Type B pancreatic cell (in vitro differentiated cells): ENCODE data around the gene ZBTB46. TPM values are rescaled to one million over a fixed set of nuclear protein-coding genes. Genes with fewer than 3 reads are reported as not detected.

Experiments used
- DNase-seq: peaks from one replicate; pipeline ENCODE4 v3.0.0; 2021; ENCODE audit warnings: mixed read lengths; ENCODE audit not compliant: unreplicated experiment; ENCODE audit errors: extremely low spot score
- H3K27ac Mint-ChIP-seq: 2 replicates; pipeline ENCODE4 v1.8.0; 2021; ENCODE audit warnings: mild to moderate bottlenecking, mixed read lengths
- H3K27me3 Mint-ChIP-seq: 2 replicates; pipeline ENCODE4 v1.8.0; 2021; ENCODE audit warnings: mixed read lengths
- H3K36me3 Mint-ChIP-seq: 2 replicates; pipeline ENCODE4 v1.8.0; 2021; ENCODE audit warnings: mixed read lengths
- H3K4me1 Mint-ChIP-seq: one replicate; pipeline ENCODE4 v1.8.0; 2021; ENCODE audit warnings: mixed read lengths; ENCODE audit not compliant: unreplicated experiment
- H3K4me3 Mint-ChIP-seq: 2 replicates; pipeline ENCODE4 v1.8.0; 2021; ENCODE audit warnings: mild to moderate bottlenecking, mixed read lengths
- H3K9me3 Mint-ChIP-seq: 2 replicates; pipeline ENCODE4 v1.8.0; 2021; ENCODE audit warnings: mixed read lengths
- total RNA-seq: library from RNA; stranded (reverse); gene quantifications from 2 replicates; pipeline ENCODE4 v1.2.1, GENCODE V29; 2021; ENCODE audit warnings: low replicate concordance
- TF ChIP-seq, protein P1 (sequence below): fragments of 200-600 bp; sonication (generic); conservative IDR thresholded peaks from 2 replicates; pipeline ENCODE4 v1.5.0; 2021; ENCODE audit warnings: antibody characterized with exemption, mild to moderate bottlenecking

ZBTB46 gene
- total RNA-seq, 1 donor from 2014 or later, result 13.6 TPM

DNA sequence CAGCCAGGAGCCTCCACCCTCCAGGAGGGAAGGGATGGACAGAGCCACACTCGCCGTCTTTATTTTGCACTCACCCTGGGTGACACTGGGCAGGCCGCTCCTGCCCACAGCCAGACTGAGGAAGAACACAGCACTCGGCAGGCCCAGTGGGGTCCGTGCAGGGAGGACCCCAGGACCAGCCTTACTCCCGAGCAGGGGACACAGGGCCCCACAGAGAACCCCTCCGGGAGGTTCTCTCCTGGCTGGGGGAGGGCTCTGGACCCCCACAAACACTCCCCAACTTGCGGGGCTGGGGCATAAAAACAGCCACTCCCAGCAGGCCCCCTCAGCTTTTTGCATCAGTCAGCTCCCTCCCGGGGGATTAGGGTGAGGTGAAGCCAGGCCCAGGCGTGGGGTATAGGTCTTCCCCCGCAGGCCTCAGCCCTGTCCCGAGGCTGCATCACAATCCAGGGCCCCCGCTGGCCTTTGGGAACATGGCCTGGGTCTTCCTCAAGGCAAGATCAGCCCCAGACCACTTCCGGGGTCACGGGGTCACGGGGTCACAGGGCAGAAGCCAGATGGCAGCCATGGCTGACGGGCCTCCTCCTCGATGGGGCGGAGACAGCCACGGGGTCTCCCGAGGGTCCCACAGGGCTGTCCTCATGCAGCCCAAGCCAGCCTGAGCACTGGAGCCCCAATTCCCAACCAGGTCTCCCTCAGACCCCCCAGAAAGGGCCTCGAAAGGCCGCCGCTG lies 131.4 kb downstream of the ZBTB46 start:
- DNase-seq, result no peak
- Mint-ChIP-seq H3K36me3 (no peaks in the 10 kb centered on the region), H3K27ac (no peak overlapping the region), H3K27me3 (no peaks in the 10 kb centered on the region), H3K4me1 (no peaks in the 10 kb centered on the region), H3K4me3 (no peak overlapping the region), H3K9me3 (no peaks in the 10 kb centered on the region)
- TF ChIP-seq, protein P1, sequence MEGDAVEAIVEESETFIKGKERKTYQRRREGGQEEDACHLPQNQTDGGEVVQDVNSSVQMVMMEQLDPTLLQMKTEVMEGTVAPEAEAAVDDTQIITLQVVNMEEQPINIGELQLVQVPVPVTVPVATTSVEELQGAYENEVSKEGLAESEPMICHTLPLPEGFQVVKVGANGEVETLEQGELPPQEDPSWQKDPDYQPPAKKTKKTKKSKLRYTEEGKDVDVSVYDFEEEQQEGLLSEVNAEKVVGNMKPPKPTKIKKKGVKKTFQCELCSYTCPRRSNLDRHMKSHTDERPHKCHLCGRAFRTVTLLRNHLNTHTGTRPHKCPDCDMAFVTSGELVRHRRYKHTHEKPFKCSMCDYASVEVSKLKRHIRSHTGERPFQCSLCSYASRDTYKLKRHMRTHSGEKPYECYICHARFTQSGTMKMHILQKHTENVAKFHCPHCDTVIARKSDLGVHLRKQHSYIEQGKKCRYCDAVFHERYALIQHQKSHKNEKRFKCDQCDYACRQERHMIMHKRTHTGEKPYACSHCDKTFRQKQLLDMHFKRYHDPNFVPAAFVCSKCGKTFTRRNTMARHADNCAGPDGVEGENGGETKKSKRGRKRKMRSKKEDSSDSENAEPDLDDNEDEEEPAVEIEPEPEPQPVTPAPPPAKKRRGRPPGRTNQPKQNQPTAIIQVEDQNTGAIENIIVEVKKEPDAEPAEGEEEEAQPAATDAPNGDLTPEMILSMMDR, result no peak

DNA sequence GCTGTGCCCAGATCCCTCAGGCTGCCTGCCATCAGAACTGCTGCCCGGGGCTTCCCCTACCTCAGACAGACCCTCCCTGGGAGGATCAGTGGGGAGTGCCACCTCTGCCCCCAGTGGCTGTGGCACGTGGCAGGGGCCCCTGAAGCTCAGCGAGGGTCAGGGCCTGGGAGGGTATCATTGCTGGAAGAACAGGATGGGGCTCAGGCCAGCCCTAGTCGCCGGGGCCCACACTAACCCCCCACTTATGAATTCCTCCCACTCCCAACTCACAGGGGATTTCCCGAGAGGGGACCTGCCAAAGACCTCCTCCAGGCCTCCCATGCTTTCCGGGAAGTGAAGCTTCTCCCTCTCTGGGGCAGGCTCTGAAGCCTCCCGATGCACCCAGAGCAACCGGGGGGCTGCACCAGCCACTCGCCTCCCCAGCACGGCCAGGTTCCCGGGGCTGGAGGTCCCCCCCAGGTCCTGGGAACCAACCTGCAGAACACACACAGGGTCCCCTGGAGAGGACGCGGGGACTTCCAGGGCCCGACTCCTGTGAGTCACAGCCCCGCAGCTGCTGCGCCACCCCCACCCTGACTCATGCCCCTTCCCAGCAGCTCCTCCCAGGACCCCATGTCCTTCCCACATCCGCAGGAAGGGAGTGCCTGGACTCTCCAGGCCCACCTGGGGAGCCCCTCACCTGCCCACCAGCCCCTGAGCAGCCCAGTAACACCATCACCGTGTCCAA lies 132.2 kb downstream of the ZBTB46 start:
- Mint-ChIP-seq H3K4me1 (no peaks in the 10 kb centered on the region), H3K4me3 (no peak overlapping the region), H3K27me3 (no peaks in the 10 kb centered on the region), H3K9me3 (no peaks in the 10 kb centered on the region), H3K36me3 (no peaks in the 10 kb centered on the region), H3K27ac (no peak overlapping the region)
- DNase-seq, result no peak
- TF ChIP-seq, protein P1, result no peak

DNA sequence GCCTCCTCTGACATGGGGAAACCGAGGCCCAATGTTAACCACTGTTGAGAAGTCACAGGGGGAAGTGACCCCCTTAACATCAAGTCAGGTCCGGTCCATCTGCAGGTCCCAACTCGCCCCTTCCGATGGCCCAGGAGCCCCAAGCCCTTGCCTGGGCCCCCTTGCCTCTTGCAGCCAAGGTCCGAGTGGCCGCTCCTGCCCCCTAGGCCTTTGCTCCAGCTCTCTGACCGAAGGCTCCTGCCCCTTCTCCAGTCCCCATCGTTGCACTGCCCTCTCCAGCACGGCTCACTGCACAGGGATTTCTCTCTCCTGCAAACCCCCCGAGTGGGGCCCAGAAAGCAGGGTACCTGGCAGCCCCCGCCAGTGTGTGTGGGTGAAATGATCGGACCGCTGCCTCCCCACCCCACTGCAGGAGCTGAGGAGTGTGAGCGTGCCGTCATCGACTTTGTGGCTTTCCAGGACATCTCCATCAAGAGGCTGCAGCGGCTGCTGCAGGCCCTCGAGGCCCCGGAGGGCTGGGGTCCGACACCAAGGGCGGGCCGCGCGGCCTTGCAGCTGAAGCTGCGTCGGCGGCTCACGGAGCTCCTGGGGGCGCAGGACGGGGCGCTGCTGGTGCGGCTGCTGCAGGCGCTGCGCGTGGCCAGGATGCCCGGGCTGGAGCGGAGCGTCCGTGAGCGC lies 133.1 kb downstream of the ZBTB46 start:
- Mint-ChIP-seq H3K4me1 (no peaks in the 10 kb centered on the region), H3K36me3 (no peaks in the 10 kb centered on the region), H3K4me3 (peak overlapping the region; percentile 31), H3K27ac (no peak overlapping the region), H3K27me3 (no peaks in the 10 kb centered on the region), H3K9me3 (no peaks in the 10 kb centered on the region)
- DNase-seq, result no peak
- TF ChIP-seq, protein P1, result no peak

DNA sequence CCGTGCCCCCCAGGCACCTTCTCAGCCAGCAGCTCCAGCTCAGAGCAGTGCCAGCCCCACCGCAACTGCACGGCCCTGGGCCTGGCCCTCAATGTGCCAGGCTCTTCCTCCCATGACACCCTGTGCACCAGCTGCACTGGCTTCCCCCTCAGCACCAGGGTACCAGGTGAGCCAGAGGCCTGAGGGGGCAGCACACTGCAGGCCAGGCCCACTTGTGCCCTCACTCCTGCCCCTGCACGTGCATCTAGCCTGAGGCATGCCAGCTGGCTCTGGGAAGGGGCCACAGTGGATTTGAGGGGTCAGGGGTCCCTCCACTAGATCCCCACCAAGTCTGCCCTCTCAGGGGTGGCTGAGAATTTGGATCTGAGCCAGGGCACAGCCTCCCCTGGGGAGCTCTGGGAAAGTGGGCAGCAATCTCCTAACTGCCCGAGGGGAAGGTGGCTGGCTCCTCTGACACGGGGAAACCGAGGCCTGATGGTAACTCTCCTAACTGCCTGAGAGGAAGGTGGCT lies 133.7 kb downstream of the ZBTB46 start:
- Mint-ChIP-seq H3K9me3 (no peaks in the 10 kb centered on the region), H3K27me3 (no peaks in the 10 kb centered on the region), H3K4me1 (no peaks in the 10 kb centered on the region), H3K36me3 (no peaks in the 10 kb centered on the region), H3K27ac (no peak overlapping the region), H3K4me3 (no peak overlapping the region)
- TF ChIP-seq, protein P1, result no peak
- no peak for DNase-seq

DNA sequence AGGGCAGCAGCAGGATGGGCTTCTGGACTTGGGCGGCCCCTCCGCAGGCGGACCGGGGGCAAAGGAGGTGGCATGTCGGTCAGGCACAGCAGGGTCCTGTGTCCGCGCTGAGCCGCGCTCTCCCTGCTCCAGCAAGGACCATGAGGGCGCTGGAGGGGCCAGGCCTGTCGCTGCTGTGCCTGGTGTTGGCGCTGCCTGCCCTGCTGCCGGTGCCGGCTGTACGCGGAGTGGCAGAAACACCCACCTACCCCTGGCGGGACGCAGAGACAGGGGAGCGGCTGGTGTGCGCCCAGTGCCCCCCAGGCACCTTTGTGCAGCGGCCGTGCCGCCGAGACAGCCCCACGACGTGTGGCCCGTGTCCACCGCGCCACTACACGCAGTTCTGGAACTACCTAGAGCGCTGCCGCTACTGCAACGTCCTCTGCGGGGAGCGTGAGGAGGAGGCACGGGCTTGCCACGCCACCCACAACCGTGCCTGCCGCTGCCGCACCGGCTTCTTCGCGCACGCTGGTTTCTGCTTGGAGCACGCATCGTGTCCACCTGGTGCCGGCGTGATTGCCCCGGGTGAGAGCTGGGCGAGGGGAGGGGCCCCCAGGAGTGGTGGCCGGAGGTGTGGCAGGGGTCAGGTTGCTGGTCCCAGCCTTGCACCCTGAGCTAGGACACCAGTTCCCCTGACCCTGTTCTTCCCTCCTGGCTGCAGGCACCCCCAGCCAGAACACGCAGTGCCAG lies 134.3 kb downstream of the ZBTB46 start, which contains the start of gene TNFRSF6B:
TSS of gene TNFRSF6B (plus strand) at position 25 of the 729 bp plus-strand sequence. CDS start at position 141, 116 bp downstream.
- no peaks in the 10 kb centered on the region for H3K9me3 Mint-ChIP-seq
- DNase-seq, result no peak
- TF ChIP-seq, protein P1, result no peak
- H3K4me1 Mint-ChIP-seq, result no peaks in the 10 kb centered on the region
- peak within 1 kb of the TSS; percentile 51 for H3K27ac Mint-ChIP-seq
- H3K27me3 Mint-ChIP-seq, result no peaks in the 10 kb centered on the region
- H3K36me3 Mint-ChIP-seq, result no peaks in the 10 kb centered on the region
- H3K4me3 Mint-ChIP-seq, result no peak within 1 kb of the TSS
